Activated T-cell treated with anti-CD3 and anti-CD28 coated beads, Interleukin-2, amount 50 U/mL, for 48 hours (primary cell): Measurements from ENCODE around the gene PASK.
A peak's percentile ranks its signal among the peaks of the same experiment; 100 is the strongest.
"Not testable (repeated sequence)": the region's sequence is repeated elsewhere in the genome, so short reads cannot be mapped to it uniquely, and the experiment has no call there.

Experiments
- DNase-seq, 2 experiments: peaks; one replicate each; pipeline ENCODE4 v3.0.0-alpha.2; 2020

PASK gene

DNA sequence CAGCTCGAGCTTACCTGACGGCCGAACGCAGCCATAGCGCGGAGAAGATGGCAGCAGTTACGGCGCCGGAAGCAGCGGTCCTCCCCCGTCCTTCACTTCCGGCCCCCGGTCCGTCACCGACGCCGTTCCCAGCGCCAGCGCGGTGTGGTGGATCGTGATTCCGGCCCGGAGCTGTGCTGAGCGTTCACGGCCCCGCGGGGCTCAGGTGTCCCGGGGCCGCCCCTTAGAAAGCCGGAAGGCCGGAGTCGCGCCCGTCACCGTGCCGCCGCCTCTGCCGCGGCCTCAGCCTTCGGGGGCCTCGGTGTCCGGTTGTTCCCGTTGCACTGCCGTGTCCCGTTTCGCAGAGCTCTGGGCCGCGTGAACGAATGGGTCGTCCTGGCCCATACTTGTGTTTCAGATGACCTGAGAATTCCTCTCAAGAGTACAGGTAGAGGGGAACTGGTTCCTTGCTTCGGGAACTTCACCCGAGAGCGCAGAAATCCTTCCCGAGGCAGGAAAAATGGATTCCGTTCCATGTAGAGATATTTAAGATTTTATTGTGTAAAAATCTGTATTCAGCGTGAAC is 47.0 kb downstream of the PASK start, which contains the start of gene MTERF4:
Gene MTERF4, minus strand, starts transcription at position 49 of the 565 bp plus-strand sequence. Its CDS starts 14 bp downstream, at position 35.
- DNase-seq, result peak; percentile 93 to 94

DNA sequence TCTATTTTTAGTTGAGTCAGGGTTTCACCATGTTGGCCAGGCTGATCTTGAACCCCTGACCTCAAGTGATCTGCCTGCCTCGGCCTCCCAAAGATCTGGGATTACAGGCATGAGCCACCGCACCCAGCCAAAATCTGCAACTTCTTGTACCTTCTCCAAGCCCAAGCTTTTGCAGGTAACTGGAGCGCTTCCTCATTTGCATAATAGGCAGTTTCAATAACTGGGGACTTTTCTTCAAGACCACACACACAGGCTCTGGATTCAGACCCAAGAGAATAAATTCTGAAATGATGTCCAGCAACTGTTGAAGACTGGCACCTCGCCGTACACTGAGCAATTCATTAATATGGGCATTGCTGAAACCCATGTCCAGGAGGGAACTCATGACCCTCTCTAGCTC is 50.0 kb downstream of the PASK start:
- peak; percentile 11 to 17 for DNase-seq

DNA sequence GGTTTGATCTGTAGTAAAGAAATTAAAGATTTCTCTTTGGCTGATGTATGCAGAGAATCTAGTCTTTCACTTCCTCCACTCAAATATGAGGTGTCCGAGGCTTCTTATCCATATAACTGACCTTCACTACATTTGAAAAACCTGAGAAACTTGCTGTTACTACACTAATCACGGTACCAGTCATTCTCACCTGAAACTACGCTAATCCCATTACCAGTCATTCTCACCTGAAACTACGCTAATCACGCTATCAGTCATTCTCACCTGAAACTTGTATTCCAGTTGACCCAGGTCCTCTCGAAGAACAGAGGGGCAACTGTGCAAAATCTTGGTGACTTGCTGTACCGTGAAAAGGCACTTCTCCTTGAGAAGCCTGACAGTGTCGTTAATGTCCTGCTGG is 52.3 kb downstream of the PASK start:
- peak; percentile 22 to 31 for DNase-seq

DNA sequence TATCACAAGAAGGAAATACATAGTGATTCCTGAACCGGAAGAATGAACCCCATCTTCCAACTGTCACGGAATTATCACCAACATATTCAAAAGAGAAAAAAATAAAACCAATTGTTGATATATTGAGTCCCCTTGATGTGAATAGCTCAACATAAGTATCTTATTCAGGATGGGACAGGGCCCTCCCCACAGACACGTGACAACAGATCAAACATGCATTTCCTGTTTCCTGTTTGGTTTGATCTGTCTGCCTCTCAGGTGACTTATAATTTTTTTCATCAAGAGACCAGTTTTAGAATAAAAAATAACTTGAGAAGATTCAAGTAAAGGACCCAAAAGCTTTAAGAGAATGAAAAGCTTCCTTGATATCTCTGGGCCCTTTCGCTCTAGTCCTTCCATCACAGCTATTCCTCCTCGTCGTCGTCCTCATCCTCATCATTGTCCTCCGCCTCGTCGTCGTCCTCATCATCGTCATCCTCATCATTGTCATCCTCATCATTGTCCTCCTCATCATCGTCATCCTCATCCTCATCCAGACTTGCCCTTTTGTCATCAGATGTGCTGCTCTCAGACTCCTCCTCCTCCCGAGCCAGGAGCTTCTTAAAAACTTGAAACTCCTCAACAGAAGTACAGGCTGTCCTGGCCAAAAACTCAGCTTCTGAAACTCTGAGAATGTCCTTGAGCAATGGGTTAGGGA is 53.5 kb downstream of the PASK start:
- DNase-seq, result no peak

DNA sequence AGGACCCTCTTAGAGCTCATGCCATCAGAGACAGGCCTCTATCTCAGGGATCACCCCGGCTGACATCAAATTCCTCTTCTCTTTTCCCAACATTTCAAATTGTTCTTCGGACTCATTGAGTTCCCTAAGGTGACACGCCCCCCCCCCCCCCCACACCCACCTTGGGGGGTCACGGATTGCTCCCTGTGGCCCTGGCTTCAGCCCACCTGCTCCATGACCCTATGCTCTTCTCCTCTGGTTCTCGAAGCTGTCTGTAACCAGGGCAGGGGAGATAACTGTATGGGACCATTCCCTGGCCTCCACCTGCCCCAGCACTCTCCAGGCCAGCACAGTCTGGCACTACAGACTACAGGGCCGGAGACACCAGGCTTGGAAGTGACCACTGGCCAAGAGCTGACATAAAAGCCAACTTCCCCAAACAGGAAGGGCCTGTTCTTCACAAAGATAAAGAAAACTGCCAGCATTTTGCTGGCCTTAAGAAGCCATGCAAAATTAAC is 54.3 kb downstream of the PASK start:
- no peak for DNase-seq

DNA sequence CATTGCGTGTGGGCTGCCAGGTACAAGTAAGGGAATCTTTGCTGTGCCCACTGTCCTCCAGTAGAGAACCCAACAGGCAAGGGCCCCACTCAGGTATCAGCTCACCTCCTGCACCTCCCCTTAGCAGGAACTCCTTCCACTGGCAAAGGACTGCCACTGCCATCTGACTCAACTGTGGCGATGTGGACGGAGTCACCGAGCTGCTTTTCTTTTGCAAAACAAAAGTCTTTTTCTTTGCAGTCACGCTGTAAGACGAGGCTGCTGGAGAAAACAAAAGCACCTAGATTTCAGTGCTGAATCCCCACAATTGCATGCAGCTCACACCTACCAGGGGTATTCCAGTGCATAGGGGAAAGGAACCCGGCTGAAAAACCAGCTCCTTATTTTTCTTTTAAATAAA is 55.1 kb downstream of the PASK start:
- DNase-seq, result no peak

DNA sequence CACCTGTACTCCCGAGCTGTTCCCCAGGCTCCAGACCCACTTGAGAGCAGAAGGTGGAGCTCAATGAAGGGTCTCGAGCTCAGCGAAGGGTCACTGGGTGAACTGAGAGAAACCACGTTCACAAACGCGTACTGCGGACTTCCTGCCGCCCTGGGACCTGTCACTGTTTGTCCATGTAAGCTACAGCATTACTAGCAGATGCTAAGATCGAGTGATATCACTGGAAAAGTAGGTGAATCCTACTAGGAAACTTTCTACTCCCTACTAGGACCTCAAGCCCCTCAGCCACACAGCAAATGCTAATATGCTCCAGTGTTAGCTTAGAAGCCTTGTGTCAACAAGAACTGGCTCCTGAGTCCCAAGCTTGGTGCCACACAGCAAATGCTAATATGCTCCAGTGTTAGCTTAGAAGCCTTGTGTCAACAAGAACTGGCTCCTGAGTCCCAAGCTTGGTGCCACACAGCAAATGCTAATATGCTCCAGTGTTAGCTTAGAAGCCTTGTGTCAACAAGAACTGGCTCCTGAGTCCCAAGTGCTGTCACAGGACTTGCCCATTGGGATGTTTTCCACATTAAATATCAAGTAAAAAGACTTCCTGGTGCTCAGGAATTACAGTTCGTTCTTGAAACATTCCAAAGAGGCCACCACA is 56.0 kb downstream of the PASK start:
- not testable (repeated sequence) for DNase-seq

DNA sequence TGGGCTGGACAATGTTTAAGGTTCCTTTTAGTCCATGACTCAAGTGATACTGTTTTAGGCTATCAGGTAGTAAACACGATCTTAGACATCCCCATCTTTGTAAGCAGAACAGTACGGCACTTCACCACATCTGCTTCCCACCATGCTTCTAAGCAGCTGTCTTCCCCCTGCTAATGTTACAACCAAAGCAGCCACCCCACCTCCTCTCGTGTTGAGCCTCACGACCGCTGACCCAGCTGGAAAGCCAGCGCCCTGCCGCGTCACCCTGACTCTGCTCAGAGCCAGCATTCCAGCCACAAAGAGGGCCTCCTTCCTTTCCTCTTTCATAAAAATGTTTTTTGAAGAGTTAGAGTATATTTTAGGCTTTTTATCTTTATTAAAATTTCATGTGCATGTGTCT is 56.6 kb downstream of the PASK start:
- DNase-seq, result no peak

DNA sequence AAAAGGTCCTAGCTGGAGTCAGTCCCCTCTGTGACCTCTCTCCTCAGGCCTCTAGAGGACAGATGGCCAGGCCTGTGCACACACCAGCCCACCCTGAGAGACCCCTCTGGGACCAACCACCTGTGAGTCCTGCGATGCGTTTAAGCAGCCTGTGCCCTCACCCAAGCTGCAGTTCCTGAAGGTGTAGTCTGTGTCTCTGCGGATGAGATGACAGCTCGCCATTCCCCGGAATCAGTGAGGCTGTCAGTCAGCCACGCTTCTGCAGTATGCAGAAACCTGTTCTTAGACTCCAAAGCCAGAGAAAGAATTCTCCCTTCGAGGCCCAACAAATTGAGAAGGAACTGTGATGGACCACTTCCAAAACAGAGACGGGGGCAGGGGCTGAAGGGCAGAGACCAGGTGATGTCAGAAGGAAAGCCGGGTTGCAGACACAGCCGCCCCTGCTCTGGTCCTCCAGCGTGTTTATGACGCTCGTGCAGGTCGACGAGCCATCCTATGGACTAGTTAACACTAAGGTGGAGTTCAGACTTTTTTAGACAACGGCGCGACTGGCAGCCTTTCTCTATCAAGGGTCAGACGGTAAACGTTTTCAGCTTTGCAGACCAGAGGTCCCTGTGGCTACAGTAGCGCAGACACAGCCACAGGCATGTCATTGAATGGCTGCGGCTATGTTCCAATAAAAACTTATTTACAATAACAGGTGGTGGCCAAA is 57.4 kb downstream of the PASK start:
- DNase-seq, result no peak

DNA sequence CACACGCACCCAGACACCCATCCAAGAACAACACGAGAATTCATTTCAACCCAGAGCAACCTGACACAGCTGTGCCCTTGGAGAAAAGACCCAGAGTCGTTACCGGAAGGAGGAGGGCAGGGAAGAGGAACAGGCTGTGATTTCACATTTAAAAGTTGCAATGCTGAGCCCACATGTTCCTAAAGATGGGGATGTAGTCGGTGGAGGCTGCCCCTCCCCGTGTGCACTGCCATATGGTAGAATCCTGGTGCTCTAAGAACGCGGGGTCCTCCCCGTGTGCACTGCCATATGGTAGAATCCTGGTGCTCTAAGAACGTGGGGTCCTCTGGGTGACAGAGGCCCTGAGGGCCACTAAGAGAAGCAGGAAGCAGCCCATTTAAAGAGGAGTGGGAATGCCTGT is 58.1 kb downstream of the PASK start:
- no peak for DNase-seq

DNA sequence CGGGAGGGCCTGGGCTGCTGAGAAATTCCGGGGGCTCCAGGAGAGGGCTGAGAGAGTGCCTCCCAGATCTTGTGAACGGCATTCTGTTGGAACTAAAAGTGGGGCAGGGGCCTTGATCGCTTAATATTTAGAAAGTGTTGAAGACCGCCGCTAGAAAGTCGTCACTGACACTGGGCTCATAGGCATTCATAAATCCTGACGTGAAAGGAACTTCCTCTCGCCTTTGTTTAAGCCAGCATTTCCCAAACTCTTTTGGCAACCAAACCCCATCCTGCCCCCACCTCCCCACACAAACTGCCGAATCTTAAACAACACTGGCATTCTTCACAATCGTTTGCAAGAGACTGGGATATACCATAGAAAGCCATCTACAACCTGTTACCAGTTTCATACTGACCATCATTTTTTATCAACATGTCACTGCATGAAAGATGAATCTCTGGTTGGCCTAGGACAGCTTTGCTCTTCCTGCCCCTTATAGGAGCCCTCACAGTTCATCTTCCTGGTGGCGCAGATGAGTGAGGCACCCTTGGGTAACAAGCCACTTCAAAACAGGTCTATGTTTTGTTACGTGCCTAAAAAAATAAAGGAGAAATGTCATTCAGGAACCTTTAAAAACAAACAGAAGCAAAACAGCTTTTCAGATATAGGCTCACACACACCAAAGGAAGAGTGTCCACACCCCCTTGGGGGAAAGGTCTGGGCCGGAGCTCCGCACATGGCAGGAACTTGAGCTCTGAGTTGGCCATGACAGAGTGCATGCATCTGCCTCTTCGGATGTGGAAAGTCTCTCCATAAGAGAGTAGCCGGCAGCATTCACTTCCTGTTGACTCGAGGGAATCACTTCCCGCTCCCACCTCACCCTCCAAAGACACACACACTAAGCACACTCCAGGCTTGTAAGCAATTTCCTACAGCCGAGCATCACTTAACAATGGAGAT is 60.2 kb downstream of the PASK start:
- no peak for DNase-seq

DNA sequence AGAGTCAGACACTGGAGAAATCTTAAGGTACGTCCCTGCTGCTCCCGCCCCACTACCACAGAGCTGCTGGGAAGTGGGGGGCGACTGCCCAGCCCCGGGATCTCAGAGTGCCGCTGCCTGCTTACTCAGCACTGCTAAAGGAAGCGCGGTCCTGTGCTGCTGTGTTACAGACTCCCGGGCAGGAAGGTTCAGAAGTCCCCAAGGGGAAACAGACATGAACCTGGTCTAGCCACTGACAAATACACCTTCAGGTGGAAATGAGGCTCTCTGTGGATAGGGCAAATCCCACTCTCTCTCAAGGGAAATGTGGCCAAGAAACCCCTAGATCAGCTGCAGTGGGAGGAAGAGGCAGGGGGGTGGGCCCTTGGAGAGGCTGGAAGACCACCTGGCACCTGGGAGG is 60.9 kb downstream of the PASK start:
- no peak for DNase-seq

DNA sequence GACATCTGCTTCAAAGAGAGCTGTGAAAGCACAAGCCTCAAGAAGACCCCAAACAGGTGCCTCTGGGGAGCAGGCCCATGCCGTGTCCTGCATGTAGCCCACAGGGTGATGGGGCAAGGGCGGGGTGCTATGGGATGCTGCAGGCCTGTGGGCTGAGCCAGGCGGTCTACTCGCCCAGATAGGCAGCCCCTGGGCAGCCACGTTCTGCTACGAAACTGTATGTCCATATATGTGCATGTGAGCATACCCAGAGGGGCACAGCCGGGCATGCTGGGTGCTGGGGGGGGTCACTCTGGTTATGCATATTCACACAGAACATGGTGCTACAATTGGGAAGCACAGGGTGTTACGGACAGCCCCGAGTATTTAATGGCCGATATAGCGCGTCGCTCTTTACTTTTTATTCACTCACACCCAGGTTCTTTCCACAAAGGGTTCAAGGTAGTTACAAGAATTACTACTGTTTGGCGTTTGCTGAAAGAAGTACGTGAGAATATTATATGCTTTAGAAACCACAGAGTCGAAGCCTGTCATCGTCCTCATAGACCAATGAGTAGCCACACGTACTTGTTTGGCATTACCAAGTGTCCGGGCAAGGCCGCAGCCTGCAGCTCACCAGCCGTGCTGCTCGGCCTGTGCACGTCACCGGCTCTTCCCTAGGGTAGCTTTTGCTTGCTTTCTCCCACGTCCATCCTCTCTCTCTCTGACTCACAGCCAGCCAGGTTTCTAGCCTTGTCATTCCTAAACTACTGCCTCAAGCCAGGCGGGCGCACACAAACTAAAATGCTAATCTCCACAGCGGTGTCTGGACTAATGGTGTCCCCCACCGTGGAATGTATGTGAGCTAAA is 61.6 kb downstream of the PASK start:
- no peak for DNase-seq

DNA sequence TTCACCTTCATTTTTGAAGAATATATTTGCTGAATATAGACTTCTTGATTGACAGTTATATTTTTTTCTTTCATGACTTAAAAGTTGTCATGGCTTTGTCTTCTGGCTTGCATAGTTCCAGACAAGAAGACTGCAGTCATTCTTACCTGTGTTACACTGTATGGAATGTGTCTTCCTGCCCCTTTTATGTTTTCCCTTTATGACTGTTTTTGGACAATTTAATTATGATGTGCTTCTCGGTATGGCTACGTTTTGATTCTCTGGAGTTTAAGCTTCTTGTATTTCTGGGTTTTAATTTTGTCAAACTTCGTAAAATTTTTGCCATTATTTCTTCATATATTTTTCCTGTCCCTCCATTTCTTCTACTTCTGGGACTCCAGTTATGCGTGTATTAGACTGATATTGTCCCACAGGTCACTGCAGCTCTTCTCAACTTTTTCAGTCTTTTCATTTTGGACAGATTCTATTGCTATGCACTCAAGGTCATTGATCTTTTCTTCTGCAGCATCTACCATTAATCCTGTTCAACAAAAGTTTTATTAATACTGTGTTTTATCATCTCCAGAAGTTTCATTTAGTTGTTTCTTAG is 64.3 kb downstream of the PASK start:
- no peak for DNase-seq

DNA sequence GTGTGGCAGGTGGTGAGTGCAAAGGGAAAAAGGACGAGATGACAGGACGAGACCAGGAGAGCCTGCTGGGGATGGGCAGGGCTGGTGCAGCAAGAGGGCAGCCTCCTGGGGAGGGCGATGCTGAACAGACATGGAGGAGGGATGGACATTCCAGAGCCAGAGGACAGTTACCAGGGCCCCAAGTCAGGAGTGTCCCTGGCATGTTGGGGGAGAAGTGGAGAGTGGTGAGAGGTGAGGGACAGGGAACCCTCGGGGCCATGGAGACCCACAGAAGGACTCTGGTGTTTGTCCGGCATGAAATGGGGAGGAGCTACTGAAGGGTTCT is 66.2 kb downstream of the PASK start:
- peak in 1 of 2 experiments; percentile 15 for DNase-seq

DNA sequence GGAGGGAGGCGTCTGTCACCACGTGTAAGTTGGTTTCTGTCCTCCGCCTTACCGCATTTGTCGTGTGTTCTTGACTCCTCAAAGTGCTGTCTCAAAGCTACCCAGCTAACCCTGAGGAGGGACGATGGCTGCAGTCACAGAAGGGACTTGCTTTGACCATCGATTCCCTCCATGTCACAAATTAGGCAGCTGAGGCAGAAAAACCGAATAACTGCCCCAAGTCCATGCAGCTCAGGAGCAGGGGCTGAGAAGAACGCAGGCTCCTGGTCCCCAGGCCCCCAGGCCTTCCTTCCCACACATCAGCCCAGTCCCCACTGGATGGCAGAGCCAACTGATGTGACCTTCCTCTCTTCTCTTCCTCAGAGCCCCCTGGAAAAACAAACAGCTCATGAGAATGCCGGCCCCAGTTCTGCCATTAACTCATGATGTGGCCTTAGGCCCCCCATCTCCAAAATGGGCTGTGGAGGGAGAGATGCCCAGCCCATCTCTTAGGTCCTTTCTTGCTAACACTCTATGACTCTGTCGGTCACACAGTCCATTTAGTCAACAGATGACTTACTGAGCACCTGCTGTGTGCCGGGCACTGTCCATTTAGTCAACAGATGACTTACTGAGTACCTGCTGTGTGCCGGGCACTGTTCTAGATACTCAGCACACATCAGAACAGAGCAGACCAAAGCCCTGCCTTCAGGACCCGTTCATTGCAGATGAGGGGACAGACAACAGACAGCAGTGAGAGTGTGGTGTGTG is 66.8 kb downstream of the PASK start:
- peak; percentile 16 to 18 for DNase-seq

DNA sequence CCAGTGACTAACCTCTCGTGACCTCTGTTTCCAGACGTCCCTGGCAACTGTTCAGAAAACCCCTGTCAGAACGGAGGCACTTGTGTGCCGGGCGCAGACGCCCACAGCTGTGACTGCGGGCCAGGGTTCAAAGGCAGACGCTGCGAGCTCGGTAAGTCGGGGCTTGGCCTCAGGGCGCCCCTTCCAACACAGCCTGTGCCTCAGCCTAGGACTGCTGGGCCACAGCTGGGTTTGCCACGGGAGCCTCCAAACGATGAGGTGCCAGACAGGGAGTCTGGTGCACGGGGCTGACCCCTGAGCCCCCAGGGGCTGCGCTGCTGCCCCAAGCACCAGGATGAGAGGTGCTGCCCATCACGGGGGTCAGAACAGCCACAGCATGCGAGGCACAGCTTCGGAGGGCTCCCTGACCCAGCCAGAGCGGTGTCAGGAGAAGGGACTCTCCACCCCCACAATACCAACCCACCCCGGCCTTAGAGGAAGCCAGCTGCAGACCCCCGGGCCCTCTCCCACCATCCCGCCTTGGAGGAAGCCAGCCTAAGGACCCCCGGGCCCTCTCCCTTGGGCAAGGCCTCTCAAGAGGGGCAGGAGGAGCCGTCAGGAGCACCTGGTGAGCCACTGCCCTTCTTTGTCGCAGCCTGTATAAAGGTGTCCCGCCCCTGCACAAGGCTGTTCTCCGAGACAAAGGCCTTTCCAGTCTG is 67.5 kb downstream of the PASK start:
- peak; percentile 15 to 17 for DNase-seq

DNA sequence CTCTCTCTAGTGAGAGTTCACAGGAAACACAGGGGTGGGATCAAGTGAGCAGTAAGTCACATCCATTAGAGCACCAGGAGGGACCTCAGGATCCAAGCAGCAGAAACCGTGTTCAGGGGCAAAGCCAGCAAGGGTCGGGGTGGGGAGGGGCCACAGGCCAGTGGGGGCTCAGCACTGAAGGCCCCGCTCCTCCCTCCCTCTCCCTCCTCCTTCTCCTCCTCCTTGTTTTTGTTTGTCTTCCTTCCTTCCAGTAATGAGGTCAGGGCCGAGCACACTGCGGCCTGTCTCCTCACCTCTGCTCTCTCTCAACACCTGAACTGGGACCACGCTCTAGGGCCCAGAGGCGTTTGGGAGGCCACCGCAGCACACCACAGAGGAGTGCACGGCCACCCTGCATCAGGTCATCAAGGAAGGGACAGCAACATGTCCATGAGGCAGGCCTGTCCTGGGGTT is 68.1 kb downstream of the PASK start:
- peak; percentile 10 to 11 for DNase-seq

DNA sequence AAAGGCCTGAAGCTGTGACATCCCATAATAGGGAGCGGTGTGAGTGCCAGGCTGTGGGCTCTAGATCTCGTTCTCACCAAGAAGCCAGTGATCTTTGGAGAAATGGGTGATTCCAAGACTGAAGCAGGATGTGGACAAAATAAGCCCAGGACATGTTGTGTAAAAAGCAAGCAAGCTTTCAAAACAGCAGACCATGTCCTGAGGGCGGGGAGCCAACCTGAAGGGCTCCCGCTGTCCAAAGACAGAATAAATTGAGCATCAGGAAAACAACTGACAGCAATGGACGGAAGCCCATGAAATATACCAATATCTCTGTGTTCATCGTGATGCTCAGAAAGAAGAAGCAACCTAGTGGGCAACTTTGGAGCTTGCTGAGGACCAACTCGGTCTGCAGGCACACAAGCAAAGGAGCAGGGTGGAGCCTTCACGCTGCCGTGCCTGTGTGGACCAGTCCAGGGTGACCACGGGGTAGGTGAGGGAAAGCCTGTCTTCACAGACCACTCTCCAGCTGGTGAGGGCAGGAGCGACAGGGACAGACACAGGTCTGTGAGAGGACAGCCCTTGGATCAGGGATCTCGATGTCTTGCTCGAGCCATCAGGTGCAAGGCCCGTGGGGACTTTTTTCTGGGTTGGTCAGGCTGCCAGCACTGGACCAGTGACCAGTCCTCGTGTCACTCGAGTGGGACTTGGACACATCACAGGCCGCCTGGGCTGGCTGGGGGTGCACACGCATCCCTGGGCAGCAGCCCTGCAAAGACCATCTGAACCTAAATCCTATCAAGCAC is 68.7 kb downstream of the PASK start:
- peak in 1 of 2 experiments; percentile 13 for DNase-seq
